Fibroblast of lung (primary cell): Measurements from ENCODE around the gene GUCA1C. TPM values are rescaled to one million over a fixed set of nuclear protein-coding genes. Genes with fewer than 3 reads are reported as not detected.

Experiments
- DNase-seq, 2 donors: peaks; one replicate each; pipeline versions ENCODE4 v3.0.0 to v3.0.0-alpha.2; 2010; ENCODE audit warnings: low read depth in 2 of 2
- H2AFZ ChIP-seq: 2 replicates; pipeline ENCODE4 v1.5.1; 2012; ENCODE audit warnings: low read length, control low read depth, inconsistent platforms
- H3K27ac ChIP-seq: 2 replicates; pipeline ENCODE4 v1.5.1; 2011; ENCODE audit warnings: low read length, control low read depth; ENCODE audit not compliant: insufficient read depth
- H3K27me3 ChIP-seq: 2 replicates; pipeline ENCODE4 v1.5.1; 2011; ENCODE audit warnings: mild to moderate bottlenecking, low read length; ENCODE audit not compliant: control insufficient read depth, insufficient read depth
- H3K36me3 ChIP-seq: 2 replicates; pipeline ENCODE4 v1.5.1; 2011; ENCODE audit warnings: low read length; ENCODE audit not compliant: control insufficient read depth, insufficient read depth
- H3K4me1 ChIP-seq: 2 replicates; pipeline ENCODE4 v1.5.1; 2011; ENCODE audit warnings: low read length; ENCODE audit not compliant: control insufficient read depth, insufficient read depth; ENCODE audit errors: extremely low read depth
- H3K4me2 ChIP-seq: 2 replicates; pipeline ENCODE4 v1.5.1; 2011; ENCODE audit warnings: low read length, control low read depth; ENCODE audit not compliant: insufficient read depth; ENCODE audit errors: extremely low read depth
- H3K4me3 ChIP-seq, 4 experiments: fragments of 200-600 bp in 1 of 4; sonication (generic) in 1 of 4; replicated peaks in 1 of 4; 2 replicates each; pipeline ENCODE4 v1.5.1; 2011 to 2016; ENCODE audit warnings: low read length in 4 of 4, low read depth in 3 of 4, mild to moderate bottlenecking in 3 of 4, control low read depth in 2 of 4, inconsistent platforms in 1 of 4, mixed read lengths in 1 of 4; ENCODE audit not compliant: insufficient read depth in 1 of 4; ENCODE audit errors: control extremely low read depth in 1 of 4
- H3K79me2 ChIP-seq: 2 replicates; pipeline ENCODE4 v1.5.1; 2012; ENCODE audit warnings: mild to moderate bottlenecking, low read length, inconsistent platforms; ENCODE audit not compliant: control insufficient read depth, insufficient read depth
- H3K9ac ChIP-seq: 2 replicates; pipeline ENCODE4 v1.5.1; 2011; ENCODE audit warnings: mild to moderate bottlenecking, low read length, control low read depth; ENCODE audit not compliant: insufficient read depth
- H3K9me3 ChIP-seq: 2 replicates; pipeline ENCODE4 v1.5.1; 2012; ENCODE audit warnings: low read depth, low read length; ENCODE audit not compliant: control insufficient read depth, insufficient read depth
- H4K20me1 ChIP-seq: 2 replicates; pipeline ENCODE4 v1.5.1; 2011; ENCODE audit warnings: low read length; ENCODE audit not compliant: control insufficient read depth, insufficient read depth; ENCODE audit errors: extremely low read depth
- CTCF ChIP-seq, 2 donors: IDR thresholded peaks in 1 of 2; conservative IDR thresholded peaks in 1 of 2; 1 replicate in 1 of 2; 2 replicates in 1 of 2; pipeline ENCODE4 v1.5.1; 2011 to 2012; ENCODE audit warnings: low read length in 2 of 2, control low read depth in 1 of 2, inconsistent platforms in 1 of 2, low read depth in 1 of 2, mild to moderate bottlenecking in 1 of 2
- EZH2 ChIP-seq: IDR thresholded peaks from 2 replicates; pipeline ENCODE4 v1.5.1; 2012; ENCODE audit warnings: low read length, control low read depth, mild to moderate bottlenecking; ENCODE audit errors: missing control alignments
- polyA plus RNA-seq, 2 donors: library from polyadenylated mRNA; depleted of rRNA in 1 of 2; stranded (reverse) in 1 of 2; unstranded in 1 of 2; fragments of >200 nt; gene quantifications; 2 replicates each; pipeline ENCODE4 v1.2.1, GENCODE V29; 2011 to 2012; ENCODE audit warnings: missing spikeins in 1 of 2
- total RNA-seq: library from RNA; depleted of rRNA; stranded (reverse); fragments of >200 nt; gene quantifications from 2 replicates; pipeline ENCODE4 v1.2.1, GENCODE V29; 2014

The GUCA1C gene
- total and polyA plus RNA-seq, 2 donors (not counting 1 experiment from before 2014, with no cell fraction given), result not detected

GRCh38 chr3:108894981-108895380 lies 58.7 kb downstream of the GUCA1C start:
- H2AFZ ChIP-seq, result no peak overlapping the region
- DNase-seq, result no peak
- no peaks in the 10 kb centered on the region for H3K27me3 ChIP-seq
- H4K20me1 ChIP-seq, result no peaks in the 10 kb centered on the region
- no peaks in the 10 kb centered on the region for H3K36me3 ChIP-seq
- H3K9me3 ChIP-seq, result no peaks in the 10 kb centered on the region
- H3K4me3 ChIP-seq, result no peak overlapping the region
- TF ChIP-seq EZH2 (no peak), CTCF (conservative IDR thresholded peaks at IDR 0.05 in 1 of 2, IDR thresholded peaks at IDR 0.05 in 1 of 2; ENCODE audit: low read depth in 1 of 2, low read length in 2 of 2) (no peak)
- no peak overlapping the region for H3K9ac ChIP-seq
- H3K4me1 ChIP-seq, result no peaks in the 10 kb centered on the region
- H3K79me2 ChIP-seq, result no peaks in the 10 kb centered on the region
- no peak overlapping the region for H3K27ac ChIP-seq
- H3K4me2 ChIP-seq, result no peak overlapping the region

GRCh38 chr3:108891833-108892232 lies 61.8 kb downstream of the GUCA1C start:
- Histone ChIP-seq H3K27ac (no peak overlapping the region), H3K9me3 (no peaks in the 10 kb centered on the region), H2AFZ (no peak overlapping the region), H3K27me3 (no peaks in the 10 kb centered on the region), H3K4me3 (no peak overlapping the region), H3K36me3 (no peaks in the 10 kb centered on the region), H4K20me1 (no peaks in the 10 kb centered on the region), H3K79me2 (no peaks in the 10 kb centered on the region), H3K9ac (no peak overlapping the region), H3K4me2 (no peak overlapping the region), H3K4me1 (no peaks in the 10 kb centered on the region)
- DNase-seq, result no peak
- TF ChIP-seq CTCF (conservative IDR thresholded peaks at IDR 0.05 in 1 of 2, IDR thresholded peaks at IDR 0.05 in 1 of 2; ENCODE audit: low read depth in 1 of 2, low read length in 2 of 2) (no peak), EZH2 (no peak)

- DNase-seq, result no peak
- Histone ChIP-seq H3K4me3 (no peak overlapping the region), H3K9ac (no peak overlapping the region), H3K27ac (no peak overlapping the region), H3K9me3 (no peaks in the 10 kb centered on the region), H2AFZ (no peak overlapping the region), H4K20me1 (no peaks in the 10 kb centered on the region), H3K79me2 (no peaks in the 10 kb centered on the region), H3K36me3 (no peaks in the 10 kb centered on the region), H3K4me1 (no peaks in the 10 kb centered on the region), H3K4me2 (no peak overlapping the region), H3K27me3 (no peaks in the 10 kb centered on the region)
- TF ChIP-seq CTCF (conservative IDR thresholded peaks at IDR 0.05 in 1 of 2, IDR thresholded peaks at IDR 0.05 in 1 of 2; ENCODE audit: low read depth in 1 of 2, low read length in 2 of 2), result no peak
- TF ChIP-seq EZH2, result no peak
Observed at GRCh38 chr3:108887777-108888176, 65.9 kb downstream of the GUCA1C start.
